HL-60 (cell line): ENCODE measurements around the gene KCNT2.

Source experiments
- DNase-seq, 2 experiments: peaks; one replicate each; pipeline ENCODE4 v3.0.0-alpha.2; 2010 to 2020; ENCODE audit warnings: low read depth in 1 of 2, low spot score in 1 of 2
- H3K27ac ChIP-seq: fragments of 250-450 bp; sonication (Bioruptor Pico); replicated peaks from 2 replicates; pipeline ENCODE4 v1.5.1; 2020; ENCODE audit warnings: mild to moderate bottlenecking, moderate library complexity
- H3K27me3 ChIP-seq: fragments of 250-450 bp; sonication (Bioruptor Pico); 2 replicates; pipeline ENCODE4 v1.5.1; 2021; ENCODE audit warnings: mild to moderate bottlenecking, moderate library complexity; ENCODE audit not compliant: insufficient read depth, poor library complexity, severe bottlenecking
- H3K4me3 ChIP-seq: replicated peaks from 2 replicates; pipeline ENCODE4 v1.5.1; 2011; ENCODE audit warnings: mild to moderate bottlenecking, control low read depth, low read length; ENCODE audit not compliant: insufficient read depth
- CTCF ChIP-seq: IDR thresholded peaks from one replicate; pipeline ENCODE4 v1.5.1; 2011; ENCODE audit warnings: low read length, control low read depth, inconsistent platforms; ENCODE audit not compliant: insufficient read depth
- GABPA ChIP-seq: IDR thresholded peaks from 2 replicates; pipeline ENCODE4 v1.6.1; 2012; ENCODE audit warnings: low read depth
- POLR2AphosphoS5 ChIP-seq: IDR thresholded peaks from 2 replicates; pipeline ENCODE4 v1.6.1; 2012; ENCODE audit warnings: low read depth
- REST ChIP-seq: IDR thresholded peaks from 2 replicates; pipeline ENCODE4 v1.6.1; 2012; ENCODE audit warnings: low read depth; ENCODE audit not compliant: insufficient replicate concordance
- SPI1 ChIP-seq: IDR thresholded peaks from 2 replicates; pipeline ENCODE4 v1.6.1; 2012; ENCODE audit warnings: low read depth, mild to moderate bottlenecking, borderline replicate concordance

The KCNT2 gene

DNA sequence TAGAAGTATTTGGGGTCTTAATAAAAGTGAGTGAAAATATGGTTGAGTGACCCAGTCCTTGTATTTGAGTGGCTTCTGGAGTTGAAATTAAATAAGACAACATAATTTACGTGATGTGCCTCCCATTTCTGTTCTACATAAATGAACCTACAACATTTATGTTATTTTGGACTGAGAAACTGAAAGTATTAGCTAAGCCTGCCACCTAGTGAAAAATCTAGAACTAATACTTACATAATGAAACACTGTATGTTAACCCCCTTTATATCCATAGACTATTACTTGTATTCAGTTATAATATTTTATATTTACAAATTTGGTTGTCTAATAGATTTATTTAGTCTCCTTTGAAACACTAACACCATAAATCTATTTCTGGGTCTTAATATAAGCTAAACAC, 298.9 kb downstream of the KCNT2 start:
- Histone ChIP-seq H3K4me3 (no peak overlapping the region), H3K27ac (no peak overlapping the region), H3K27me3 (no peaks in the 10 kb centered on the region)
- no peak for DNase-seq
- TF ChIP-seq CTCF = no peak
- TF ChIP-seq SPI1 = no peak
- no peak for TF ChIP-seq POLR2AphosphoS5
- TF ChIP-seq REST = no peak
- TF ChIP-seq GABPA = no peak

DNA sequence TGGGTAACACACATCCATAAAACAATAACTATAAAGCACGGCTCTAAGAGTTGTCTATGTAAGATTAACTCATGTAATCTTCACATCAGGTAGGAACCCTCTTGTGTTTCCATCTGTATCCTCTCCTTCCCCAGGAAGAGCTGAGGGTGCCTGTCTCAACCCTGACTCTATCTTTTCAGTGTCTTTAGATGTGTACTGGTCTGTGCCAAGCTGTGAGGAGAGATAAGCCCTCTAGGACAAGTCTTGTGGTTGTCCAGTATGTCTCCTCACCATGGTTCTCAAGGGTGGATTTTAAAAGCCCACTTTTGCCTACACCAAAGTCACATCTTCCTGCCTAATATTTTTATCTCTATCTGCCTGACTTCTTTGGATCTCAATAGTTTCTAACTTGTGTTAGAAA, 300.1 kb downstream of the KCNT2 start:
- H3K27ac ChIP-seq = no peak overlapping the region
- no peak overlapping the region for H3K4me3 ChIP-seq
- DNase-seq = no peak
- no peaks in the 10 kb centered on the region for H3K27me3 ChIP-seq
- TF ChIP-seq CTCF (no peak), SPI1 (no peak), GABPA (no peak), REST (no peak), POLR2AphosphoS5 (no peak)

DNA sequence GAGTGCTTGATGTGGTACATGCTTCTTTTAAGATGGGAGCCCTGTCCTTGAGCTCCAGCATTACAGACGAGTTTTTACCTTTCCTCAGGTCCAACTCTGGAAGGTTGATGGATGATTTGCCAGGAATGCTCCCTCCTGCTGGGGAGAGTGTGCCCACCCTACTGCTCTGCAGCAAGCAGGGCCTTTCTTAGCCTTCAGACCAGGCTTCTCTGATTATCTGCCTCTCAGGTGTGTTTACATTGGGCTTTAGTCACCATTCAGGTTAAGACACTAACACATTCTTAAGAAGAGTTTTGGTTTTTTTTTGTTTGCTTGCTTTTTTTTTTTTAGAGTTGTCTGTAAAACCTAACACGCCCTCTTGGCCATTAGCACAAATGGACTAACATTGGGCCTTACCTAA, 301.8 kb downstream of the KCNT2 start:
- TF ChIP-seq REST (no peak), GABPA (no peak), CTCF (no peak), POLR2AphosphoS5 (no peak), SPI1 (no peak)
- H3K27me3 ChIP-seq = no peaks in the 10 kb centered on the region
- DNase-seq = no peak
- no peak overlapping the region for H3K4me3 ChIP-seq
- H3K27ac ChIP-seq = no peak overlapping the region
